Thyroid gland (tissue), 4 donors: ENCODE data around the gene TBC1D5. TPM values are rescaled to one million over a fixed set of nuclear protein-coding genes. Genes with fewer than 3 reads are reported as not detected.

Experiments
- DNase-seq, 2 donors: peaks; one replicate each; pipeline ENCODE4 v3.0.0-alpha.2; 2019
- H3K27ac ChIP-seq, 3 donors: fragments of 200-600 bp; sonication (generic); 1 replicate in 2 of 3; 2 replicates in 1 of 3; pipeline ENCODE4 v1.5.1; 2016 to 2019; ENCODE audit warnings: mild to moderate bottlenecking in 1 of 3, moderate library complexity in 1 of 3
- H3K27me3 ChIP-seq: fragments of 200-600 bp; sonication (generic); one replicate; pipeline ENCODE4 v1.5.1; 2019
- H3K36me3 ChIP-seq, 2 donors: fragments of 200-600 bp; sonication (generic); one replicate each; pipeline ENCODE4 v1.5.1; 2016 to 2019
- H3K4me1 ChIP-seq, 2 donors: fragments of 200-600 bp; sonication (generic); one replicate each; pipeline ENCODE4 v1.5.1; 2017 to 2019
- H3K4me3 ChIP-seq, 3 donors: fragments of 200-600 bp; sonication (generic); replicated peaks in 1 of 3; 1 replicate in 2 of 3; 2 replicates in 1 of 3; pipeline ENCODE4 v1.5.1; 2016; ENCODE audit warnings: mild to moderate bottlenecking in 1 of 3
- H3K9me3 ChIP-seq: fragments of 200-600 bp; sonication (generic); one replicate; pipeline ENCODE4 v1.5.1; 2017
- POLR2A ChIP-seq, 2 donors: fragments of 450-650 bp; IDR thresholded peaks; one replicate each; pipeline ENCODE4 v1.6.1; 2017; ENCODE audit warnings: antibody characterized with exemption in 2 of 2, mild to moderate bottlenecking in 2 of 2, moderate library complexity in 1 of 2
- WGBS, 2 donors: methylation state at CpG; one replicate each; pipeline ENCODE4 v1.1.5; 2017; 5-methylcytosine and 5-hydroxymethylcytosine counted together
- intact Hi-C: fragments of 100-400 bp; cut with DNase I; formaldehyde crosslinking; loops from one replicate; pipeline ENCODE4 v1.15.1; 2023
- total RNA-seq, 4 donors: library from RNA; depleted of rRNA; stranded (reverse); fragments of >200 nt; gene quantifications; one replicate each; pipeline ENCODE4 v1.2.3, GENCODE V29; 2016
- TF ChIP-seq, protein P1 (sequence below), 6 experiments: fragments of 200-600 bp in 3 of 6; fragments of 450-650 bp in 3 of 6; sonication (generic) in 3 of 6; IDR thresholded peaks; one replicate each; pipeline ENCODE4 v1.5.1; 2016 to 2019; ENCODE audit warnings: antibody characterized with exemption in 6 of 6, mild to moderate bottlenecking in 2 of 6, inconsistent platforms in 1 of 6, moderate library complexity in 1 of 6

Gene TBC1D5
- total RNA-seq, 4 donors from 2014 or later = 115 to 141 (median 133) TPM

DNA sequence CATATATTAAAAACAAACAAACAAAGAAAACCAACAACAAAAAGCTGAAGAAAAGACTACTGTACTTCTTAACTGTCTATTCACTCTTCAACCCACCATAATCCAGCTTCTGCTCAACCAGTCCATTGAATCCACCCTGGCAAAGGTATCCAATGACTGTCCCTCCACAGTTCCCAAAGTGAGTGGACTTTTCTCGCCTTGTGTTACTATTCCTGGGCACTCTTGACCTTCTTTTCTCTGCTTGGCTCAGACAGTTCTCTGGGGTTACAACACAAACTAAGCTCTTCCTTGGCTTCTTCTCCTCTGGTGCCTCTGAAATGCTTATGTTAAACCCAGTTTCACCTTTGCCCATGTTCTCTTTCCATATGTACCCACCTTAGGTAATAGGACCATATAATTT lies 437.5 kb downstream of the TBC1D5 start:
- WGBS, 2 donors = 0 to 56% methylated on average over 1 of the region's 1 CpG
- no peak for TF ChIP-seq POLR2A (IDR thresholded peaks at IDR 0.05)
- TF ChIP-seq, protein P1, sequence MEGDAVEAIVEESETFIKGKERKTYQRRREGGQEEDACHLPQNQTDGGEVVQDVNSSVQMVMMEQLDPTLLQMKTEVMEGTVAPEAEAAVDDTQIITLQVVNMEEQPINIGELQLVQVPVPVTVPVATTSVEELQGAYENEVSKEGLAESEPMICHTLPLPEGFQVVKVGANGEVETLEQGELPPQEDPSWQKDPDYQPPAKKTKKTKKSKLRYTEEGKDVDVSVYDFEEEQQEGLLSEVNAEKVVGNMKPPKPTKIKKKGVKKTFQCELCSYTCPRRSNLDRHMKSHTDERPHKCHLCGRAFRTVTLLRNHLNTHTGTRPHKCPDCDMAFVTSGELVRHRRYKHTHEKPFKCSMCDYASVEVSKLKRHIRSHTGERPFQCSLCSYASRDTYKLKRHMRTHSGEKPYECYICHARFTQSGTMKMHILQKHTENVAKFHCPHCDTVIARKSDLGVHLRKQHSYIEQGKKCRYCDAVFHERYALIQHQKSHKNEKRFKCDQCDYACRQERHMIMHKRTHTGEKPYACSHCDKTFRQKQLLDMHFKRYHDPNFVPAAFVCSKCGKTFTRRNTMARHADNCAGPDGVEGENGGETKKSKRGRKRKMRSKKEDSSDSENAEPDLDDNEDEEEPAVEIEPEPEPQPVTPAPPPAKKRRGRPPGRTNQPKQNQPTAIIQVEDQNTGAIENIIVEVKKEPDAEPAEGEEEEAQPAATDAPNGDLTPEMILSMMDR (IDR thresholded peaks at IDR 0.05) = no peak
- Histone ChIP-seq H3K27ac (no peak overlapping the region), H3K9me3 (no peaks in the 10 kb centered on the region), H3K36me3 (no peaks in the 10 kb centered on the region), H3K4me3 (no peak overlapping the region), H3K4me1 (no peaks in the 10 kb centered on the region), H3K27me3 (no peaks in the 10 kb centered on the region)
- DNase-seq = no peak
- intact Hi-C loops = no loop called here

DNA sequence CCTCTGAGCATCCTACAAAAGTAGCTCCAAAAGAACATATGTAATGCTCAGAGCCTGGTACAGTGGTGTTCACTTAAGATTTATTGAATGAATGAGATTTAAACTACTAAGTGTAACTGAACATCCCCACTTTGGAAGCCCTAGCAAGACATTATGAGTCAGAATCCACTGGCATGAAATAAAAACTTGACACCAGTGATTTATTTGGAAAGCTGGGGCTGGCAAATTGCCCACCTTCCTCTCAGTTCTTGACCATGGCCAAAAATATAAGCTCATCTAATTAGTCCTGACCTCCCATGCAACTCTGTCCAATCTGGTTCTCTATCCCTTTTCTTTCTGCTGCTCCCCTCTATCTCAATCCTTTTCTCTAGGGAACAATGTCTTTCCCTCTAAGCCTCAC lies 439.7 kb downstream of the TBC1D5 start:
- TF ChIP-seq, protein P1 (IDR thresholded peaks at IDR 0.05) = no peak
- TF ChIP-seq POLR2A (IDR thresholded peaks at IDR 0.05) = no peak
- H3K36me3 ChIP-seq = no peaks in the 10 kb centered on the region
- H3K27me3 ChIP-seq = no peaks in the 10 kb centered on the region
- intact Hi-C loops = no loop called here
- H3K9me3 ChIP-seq = no peaks in the 10 kb centered on the region
- peak; percentile 7 to 14 for DNase-seq
- H3K27ac ChIP-seq = no peak overlapping the region
- H3K4me3 ChIP-seq = no peak overlapping the region
- H3K4me1 ChIP-seq = no peaks in the 10 kb centered on the region

DNA sequence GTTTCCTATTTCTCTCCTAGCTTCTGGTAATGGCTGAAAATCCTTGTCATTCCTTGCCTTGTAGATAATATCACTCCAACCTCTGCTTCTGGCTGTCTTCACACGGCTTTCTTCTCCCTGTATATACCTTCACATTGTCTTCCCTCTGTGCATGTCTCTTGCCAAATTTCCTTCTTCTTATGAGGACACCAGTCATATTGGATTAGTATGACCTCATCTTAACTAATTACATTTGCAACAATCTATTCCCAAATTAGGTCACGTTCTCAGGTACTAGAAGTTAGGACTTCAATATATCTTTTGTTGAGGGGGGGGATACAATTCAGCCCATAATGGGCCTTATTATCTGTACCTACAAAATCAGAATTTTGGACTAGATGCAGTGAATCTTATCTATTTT lies 440.3 kb downstream of the TBC1D5 start:
- Histone ChIP-seq H3K36me3 (no peaks in the 10 kb centered on the region), H3K27ac (no peak overlapping the region), H3K4me1 (peaks cover 0 to under 1% of the 10 kb centered on the region in 2 donors), H3K27me3 (no peaks in the 10 kb centered on the region), H3K4me3 (no peak overlapping the region), H3K9me3 (no peaks in the 10 kb centered on the region)
- no peak for DNase-seq
- WGBS, 2 donors = 89 to 92% methylated on average over 2 of the region's 2 CpGs
- TF ChIP-seq, protein P1 (IDR thresholded peaks at IDR 0.05) = no peak
- no peak for TF ChIP-seq POLR2A (IDR thresholded peaks at IDR 0.05)
- intact Hi-C loops = no loop called here

DNA sequence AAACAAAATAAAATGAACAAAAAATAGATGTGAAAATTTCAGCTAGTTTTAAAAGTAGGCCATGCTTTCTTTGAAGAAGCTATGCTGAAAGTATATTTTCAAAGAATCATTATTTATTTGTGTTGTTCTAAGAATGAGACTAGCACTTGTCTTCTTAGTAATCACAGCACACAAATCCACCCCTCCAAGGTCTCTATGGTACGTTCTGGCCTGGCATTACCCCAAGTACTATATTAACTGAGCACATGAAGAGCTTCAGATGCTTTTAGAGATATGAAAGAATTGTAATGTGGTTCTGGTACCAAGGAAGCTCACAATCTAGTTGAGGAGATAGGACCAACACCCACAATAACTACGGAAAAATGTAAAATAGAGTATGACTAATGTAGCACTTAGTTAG lies 441.2 kb downstream of the TBC1D5 start:
- intact Hi-C loops = no loop called here
- Histone ChIP-seq H3K27ac (no peak overlapping the region), H3K9me3 (no peaks in the 10 kb centered on the region), H3K36me3 (no peaks in the 10 kb centered on the region), H3K27me3 (no peaks in the 10 kb centered on the region), H3K4me1 (peaks cover 0 to 7% of the 10 kb centered on the region in 2 donors), H3K4me3 (no peak overlapping the region)
- TF ChIP-seq POLR2A (IDR thresholded peaks at IDR 0.05) = no peak
- TF ChIP-seq, protein P1 (IDR thresholded peaks at IDR 0.05) = no peak
- WGBS, 2 donors = 67 to 79% methylated on average over 2 of the region's 2 CpGs
- DNase-seq = peak in 1 of 2 donors; percentile 10

DNA sequence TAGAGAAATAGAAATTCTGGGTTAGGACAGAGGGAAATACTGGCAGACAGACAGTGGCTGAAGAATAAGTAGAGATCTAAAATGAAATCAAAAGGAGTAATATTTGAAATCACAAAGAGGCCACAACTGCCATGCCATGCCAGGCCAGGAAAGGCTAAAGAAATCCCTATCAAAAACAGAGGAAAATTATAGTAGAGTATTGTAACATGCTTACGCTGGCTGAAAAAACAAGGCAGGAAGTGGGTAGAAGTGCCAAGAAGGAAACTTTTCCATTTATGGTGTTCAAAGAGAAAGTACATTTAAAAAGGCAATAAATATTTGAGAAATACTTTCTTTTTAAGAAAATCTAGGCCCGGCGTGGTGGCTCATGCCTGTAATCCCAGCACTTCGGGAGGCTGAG lies 442.0 kb downstream of the TBC1D5 start:
- WGBS, 2 donors = 71 to 84% methylated on average over 4 of the region's 4 CpGs
- no peak for DNase-seq
- intact Hi-C loops = no loop called here
- Histone ChIP-seq H3K4me3 (no peak overlapping the region), H3K9me3 (no peaks in the 10 kb centered on the region), H3K27ac (no peak overlapping the region), H3K36me3 (no peaks in the 10 kb centered on the region), H3K4me1 (peaks cover 0 to 12% of the 10 kb centered on the region in 2 donors), H3K27me3 (no peaks in the 10 kb centered on the region)
- TF ChIP-seq, protein P1 (IDR thresholded peaks at IDR 0.05) = no peak
- TF ChIP-seq POLR2A (IDR thresholded peaks at IDR 0.05) = no peak
